Endothelial cell of umbilical vein (primary cell): ENCODE results near the gene CCN2. TPM values are rescaled to one million over a fixed set of nuclear protein-coding genes. Genes with fewer than 3 reads are reported as not detected.

Experiments
- BruUV-seq: library from RNA; stranded (reverse); fragments of 400-500 nt; replicated peaks from 2 replicates; lab custom pipeline; 2021; lab: Mats Ljungman, UMichigan
- CTCF ChIA-PET: fragments of 300-600, 350-600 bp; sonication (Branson Sonifier 250); formaldehyde crosslinking; loops from one replicate; lab custom pipeline; 2021; ENCODE audit warnings: antibody characterized with exemption, inconsistent platforms; lab: Charles Lee
- POLR2A ChIA-PET: fragments of 300-600, 350-600 bp; sonication (Branson Sonifier 250); formaldehyde crosslinking; loops from one replicate; lab custom pipeline; 2021; ENCODE audit warnings: antibody characterized with exemption, inconsistent platforms; lab: Charles Lee
- DNase-seq: peaks from one replicate; pipeline ENCODE4 v3.0.0-alpha.2; 2011; ENCODE audit warnings: low read depth, low spot score
- FAIRE-seq: peaks from 2 replicates; lab custom pipeline; 2011; peaks lifted over from hg19 to GRCh38; lab: Jason Lieb, UNC
- H2AFZ ChIP-seq: 2 replicates; pipeline ENCODE4 v1.6.0; 2012; ENCODE audit warnings: low read depth, low read length, control low read depth, inconsistent platforms
- H3K27ac ChIP-seq: 2 replicates; pipeline ENCODE4 v1.5.1; 2011; ENCODE audit warnings: low read depth, mild to moderate bottlenecking, control low read depth, low read length, moderate library complexity; ENCODE audit not compliant: insufficient read depth
- H3K27me3 ChIP-seq, 2 experiments: 2 replicates each; pipeline versions ENCODE4 v1.6.0 to v1.6.1; 2011; ENCODE audit warnings: low read length in 2 of 2, mixed read lengths in 1 of 2; ENCODE audit not compliant: control insufficient read depth in 2 of 2, insufficient read depth in 2 of 2
- H3K36me3 ChIP-seq, 2 experiments: 2 replicates in 1 of 2; 3 replicates in 1 of 2; pipeline ENCODE4 v1.5.1; 2011; ENCODE audit warnings: low read length in 2 of 2, mild to moderate bottlenecking in 1 of 2, moderate library complexity in 1 of 2; ENCODE audit not compliant: control insufficient read depth in 2 of 2, insufficient read depth in 2 of 2; ENCODE audit errors: extremely low read depth in 1 of 2
- H3K4me1 ChIP-seq: 3 replicates; pipeline ENCODE4 v1.5.1; 2011; ENCODE audit warnings: mild to moderate bottlenecking, low read length; ENCODE audit not compliant: control insufficient read depth, insufficient read depth; ENCODE audit errors: extremely low read depth
- H3K4me2 ChIP-seq: 2 replicates; pipeline ENCODE4 v1.6.1; 2011; ENCODE audit warnings: low read length, control low read depth, mixed read lengths; ENCODE audit not compliant: insufficient read depth
- H3K4me3 ChIP-seq, 3 experiments: fragments of 200-600 bp in 1 of 3; sonication (generic), shearing (Covaris generic) in 1 of 3; replicated peaks in 1 of 3; 2 replicates each; pipeline ENCODE4 v1.5.1; 2011 to 2016; ENCODE audit warnings: control low read depth in 3 of 3, low read length in 3 of 3, mild to moderate bottlenecking in 2 of 3, inconsistent platforms in 1 of 3, low read depth in 1 of 3, moderate library complexity in 1 of 3; ENCODE audit not compliant: insufficient read depth in 1 of 3
- H3K79me2 ChIP-seq: 2 replicates; pipeline ENCODE4 v1.6.0; 2012; ENCODE audit warnings: low read length, inconsistent platforms; ENCODE audit not compliant: control insufficient read depth, insufficient read depth
- H3K9ac ChIP-seq: replicated peaks from 2 replicates; pipeline ENCODE3; 2011; ENCODE audit warnings: low read length, control low read depth; ENCODE audit not compliant: insufficient read depth; ENCODE audit errors: extremely low read depth
- H3K9me1 ChIP-seq: replicated peaks from 3 replicates; pipeline ENCODE4 v1.6.0; 2011; ENCODE audit warnings: mild to moderate bottlenecking, low read length; ENCODE audit not compliant: control insufficient read depth, insufficient read depth; ENCODE audit errors: extremely low read depth
- H3K9me3 ChIP-seq: replicated peaks from 2 replicates; pipeline ENCODE4 v1.5.1; 2012; ENCODE audit warnings: low read length, inconsistent platforms; ENCODE audit not compliant: control insufficient read depth, insufficient read depth
- H4K20me1 ChIP-seq: replicated peaks from 2 replicates; pipeline ENCODE3; 2011; ENCODE audit warnings: mild to moderate bottlenecking, low read length; ENCODE audit not compliant: control insufficient read depth, insufficient read depth; ENCODE audit errors: extremely low read depth
- EZH2 ChIP-seq: IDR thresholded peaks from 2 replicates; pipeline ENCODE4 v1.6.1; 2012; ENCODE audit warnings: borderline replicate concordance, low read depth, mild to moderate bottlenecking, moderate library complexity, low read length, inconsistent platforms; ENCODE audit not compliant: severe bottlenecking
- FOS ChIP-seq: IDR thresholded peaks from 2 replicates; pipeline ENCODE4 v1.6.1; 2011; ENCODE audit warnings: mild to moderate bottlenecking, low read length, moderate library complexity, borderline replicate concordance; ENCODE audit not compliant: insufficient read depth
- GATA2 ChIP-seq: IDR thresholded peaks from 2 replicates; pipeline ENCODE4 v1.7.0; 2011; ENCODE audit warnings: low read depth, mild to moderate bottlenecking, moderate library complexity, mixed read lengths, low read length; ENCODE audit not compliant: insufficient read length, insufficient read depth
- JUN ChIP-seq: IDR thresholded peaks from 2 replicates; pipeline ENCODE4 v1.6.1; 2011; ENCODE audit warnings: borderline replicate concordance, low read depth; ENCODE audit not compliant: insufficient read length, insufficient read depth
- MYC ChIP-seq: IDR thresholded peaks from one replicate; pipeline ENCODE4 v1.6.1; 2011; ENCODE audit warnings: mild to moderate bottlenecking, low read depth, low read length
- POLR2A ChIP-seq: IDR thresholded peaks from 2 replicates; pipeline ENCODE4 v1.6.1; 2012; ENCODE audit warnings: low read depth, mild to moderate bottlenecking, control low read depth, low read length
- POLR2AphosphoS5 ChIP-seq: IDR thresholded peaks from 2 replicates; pipeline ENCODE4 v1.6.1; 2012; ENCODE audit warnings: low read depth, mild to moderate bottlenecking, control low read depth, low read length, moderate library complexity; ENCODE audit not compliant: insufficient read depth
- dilution Hi-C: fragments of 300-500 bp; cut with MboI; formaldehyde crosslinking; loops from one replicate; pipeline ENCODE4 v1.15.0; 2019; ENCODE audit warnings: low sequenced_read_pairs; ENCODE audit not compliant: extremely low pct_ligation_motif_present
- intact Hi-C: fragments of 100-400 bp; cut with micrococcal nuclease; formaldehyde crosslinking; loops from one replicate; pipeline ENCODE4 v1.10.0; 2022
- polyA plus RNA-seq, 4 experiments: library from polyadenylated mRNA; depleted of rRNA in 3 of 4; stranded (reverse) in 3 of 4; unstranded in 1 of 4; fragments of >200 nt; gene quantifications; 2 replicates each; pipeline versions ENCODE4 v1.2.1 to v1.2.3, GENCODE V29; 2011 to 2012; ENCODE audit warnings: missing spikeins in 1 of 4
- total RNA-seq: library from RNA; stranded (reverse); gene quantifications from 2 replicates; pipeline ENCODE4 v1.2.3, GENCODE V29; 2021
- TF ChIP-seq, protein P1 (sequence below), 2 donors: IDR thresholded peaks; 1 replicate in 1 of 2; 2 replicates in 1 of 2; pipeline ENCODE4 v1.5.1; 2011; ENCODE audit warnings: low read length in 2 of 2, mild to moderate bottlenecking in 2 of 2, moderate library complexity in 2 of 2, control low read depth in 1 of 2, inconsistent platforms in 1 of 2, low read depth in 1 of 2; ENCODE audit not compliant: insufficient read depth in 1 of 2; ENCODE audit errors: extremely low read depth in 1 of 2
- TF ChIP-seq, protein P2 (sequence below): IDR thresholded peaks from 2 replicates; pipeline ENCODE4 v1.6.1; 2011; ENCODE audit not compliant: insufficient read depth, insufficient read length

CCN2 gene
- total and polyA plus RNA-seq, 2 donors (not counting 3 experiments of a cell fraction or from before 2014, with no cell fraction given) = 1,926 to 2,488 TPM

DNA sequence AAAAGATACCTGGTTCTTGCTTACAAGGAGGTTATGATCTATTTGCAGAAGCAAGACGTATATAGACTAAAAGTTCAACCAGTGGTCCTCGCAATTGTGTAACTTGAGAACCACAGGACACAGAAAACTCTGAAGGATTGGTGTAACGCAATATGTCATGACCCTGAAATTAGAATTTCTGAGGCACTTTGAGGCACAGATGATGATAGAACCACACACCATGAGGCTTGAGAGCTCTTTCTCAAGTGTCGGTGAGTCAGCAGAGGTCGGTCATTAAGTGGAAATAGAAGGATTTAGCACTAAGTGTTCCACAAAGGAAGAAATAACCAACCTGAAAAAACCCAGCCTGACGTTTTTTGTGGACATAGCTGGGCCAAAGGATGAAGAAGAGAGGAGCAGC lies 15.3 kb upstream of the CCN2 start:
- no peaks in the 10 kb centered on the region for H3K9me3 ChIP-seq
- H3K27ac ChIP-seq = no peak overlapping the region
- no peak overlapping the region for H2AFZ ChIP-seq
- no peak overlapping the region for H3K4me2 ChIP-seq
- H3K36me3 ChIP-seq = no peaks in the 10 kb centered on the region
- no peak for DNase-seq
- FAIRE-seq = no peak
- H3K4me1 ChIP-seq = no peaks in the 10 kb centered on the region
- no peak overlapping the region for H3K9ac ChIP-seq
- CTCF ChIA-PET = interaction anchor here (1.4 kb wide), 1 partner anchor 314 kb away, joined by 4 read pairs; no protein-coding TSS in a partner anchor
- no TSS peak for BruUV-seq
- H3K9me1 ChIP-seq = no peaks in the 10 kb centered on the region
- H3K79me2 ChIP-seq = no peaks in the 10 kb centered on the region
- POLR2A ChIA-PET = no interaction called here
- no peaks in the 10 kb centered on the region for H3K27me3 ChIP-seq
- H3K4me3 ChIP-seq = no peak overlapping the region
- no peak for TF ChIP-seq JUN
- no peak for TF ChIP-seq GATA2
- TF ChIP-seq, protein P1, sequence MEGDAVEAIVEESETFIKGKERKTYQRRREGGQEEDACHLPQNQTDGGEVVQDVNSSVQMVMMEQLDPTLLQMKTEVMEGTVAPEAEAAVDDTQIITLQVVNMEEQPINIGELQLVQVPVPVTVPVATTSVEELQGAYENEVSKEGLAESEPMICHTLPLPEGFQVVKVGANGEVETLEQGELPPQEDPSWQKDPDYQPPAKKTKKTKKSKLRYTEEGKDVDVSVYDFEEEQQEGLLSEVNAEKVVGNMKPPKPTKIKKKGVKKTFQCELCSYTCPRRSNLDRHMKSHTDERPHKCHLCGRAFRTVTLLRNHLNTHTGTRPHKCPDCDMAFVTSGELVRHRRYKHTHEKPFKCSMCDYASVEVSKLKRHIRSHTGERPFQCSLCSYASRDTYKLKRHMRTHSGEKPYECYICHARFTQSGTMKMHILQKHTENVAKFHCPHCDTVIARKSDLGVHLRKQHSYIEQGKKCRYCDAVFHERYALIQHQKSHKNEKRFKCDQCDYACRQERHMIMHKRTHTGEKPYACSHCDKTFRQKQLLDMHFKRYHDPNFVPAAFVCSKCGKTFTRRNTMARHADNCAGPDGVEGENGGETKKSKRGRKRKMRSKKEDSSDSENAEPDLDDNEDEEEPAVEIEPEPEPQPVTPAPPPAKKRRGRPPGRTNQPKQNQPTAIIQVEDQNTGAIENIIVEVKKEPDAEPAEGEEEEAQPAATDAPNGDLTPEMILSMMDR (IDR thresholded peaks at IDR 0.05; ENCODE audit: extremely low read depth in 1 of 2, insufficient read depth in 1 of 2, low read depth in 1 of 2, low read length in 2 of 2) = no peak
- TF ChIP-seq MYC = no peak
- TF ChIP-seq EZH2 = no peak
- TF ChIP-seq FOS = no peak
- TF ChIP-seq POLR2AphosphoS5 = no peak
- TF ChIP-seq POLR2A = no peak
- TF ChIP-seq, protein P2, sequence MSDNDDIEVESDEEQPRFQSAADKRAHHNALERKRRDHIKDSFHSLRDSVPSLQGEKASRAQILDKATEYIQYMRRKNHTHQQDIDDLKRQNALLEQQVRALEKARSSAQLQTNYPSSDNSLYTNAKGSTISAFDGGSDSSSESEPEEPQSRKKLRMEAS = no peak
- dilution Hi-C loops = no loop called here
- intact Hi-C loops = no loop called here
- no peaks in the 10 kb centered on the region for H4K20me1 ChIP-seq
